HepG2 (cell line): ENCODE measurements around the gene FAM229A. TPM values are rescaled to one million over a fixed set of nuclear protein-coding genes. Genes with fewer than 3 reads are reported as not detected.

ENCODE experiments used
- GATAD2A ChIP-seq: IDR thresholded peaks from 2 replicates; pipeline ENCODE4 v1.6.1; 2016
- HNRNPK ChIP-seq: fragments of 200-400 bp; formaldehyde crosslinking; IDR thresholded peaks from 2 replicates; pipeline ENCODE4 v1.6.1; 2018; ENCODE audit warnings: low read length, low read depth, moderate library complexity, mild to moderate bottlenecking; ENCODE audit not compliant: poor library complexity, severe bottlenecking
- HNRNPUL1 ChIP-seq: fragments of 200-400 bp; formaldehyde crosslinking; IDR thresholded peaks from 2 replicates; pipeline ENCODE4 v1.6.1; 2017; ENCODE audit warnings: low read depth, mild to moderate bottlenecking, low read length, moderate library complexity
- IKZF5 ChIP-seq: IDR thresholded peaks from 2 replicates; pipeline ENCODE4 v1.6.1; 2018; ENCODE audit warnings: missing genetic modification reagents, mild to moderate bottlenecking, missing compliant biosample characterization
- POLR2A ChIP-seq, 2 experiments: IDR thresholded peaks; 2 replicates each; pipeline ENCODE4 v1.6.1; 2011; ENCODE audit warnings: low read depth in 2 of 2, low read length in 2 of 2, mild to moderate bottlenecking in 1 of 2, moderate library complexity in 1 of 2; ENCODE audit not compliant: insufficient read depth in 1 of 2
- RFXANK ChIP-seq: IDR thresholded peaks from 2 replicates; pipeline ENCODE4 v1.6.1; 2016
- SOX6 ChIP-seq, 2 experiments: fragments of 450-650 bp in 1 of 2; sonication (generic) in 1 of 2; formaldehyde crosslinking in 1 of 2; IDR thresholded peaks; 2 replicates each; pipeline versions ENCODE4 v1.4.0 to v1.6.1; 2017 to 2020; ENCODE audit warnings: antibody characterized with exemption in 1 of 2, mild to moderate bottlenecking in 1 of 2, missing genetic modification reagents in 1 of 2
- ZNF350 ChIP-seq: sonication (generic); formaldehyde crosslinking; IDR thresholded peaks from 2 replicates; pipeline ENCODE4 v1.4.0; 2020; ENCODE audit warnings: mild to moderate bottlenecking, low read depth, missing genetic modification reagents, borderline replicate concordance
- ZNF747 ChIP-seq: sonication (generic); formaldehyde crosslinking; IDR thresholded peaks from 2 replicates; pipeline ENCODE4 v1.8.1; 2023; ENCODE audit warnings: missing genetic modification reagents, mild to moderate bottlenecking, borderline replicate concordance
- ZNF788 ChIP-seq: sonication (generic); formaldehyde crosslinking; IDR thresholded peaks from 2 replicates; pipeline ENCODE4 v1.5.0; 2020; ENCODE audit warnings: mild to moderate bottlenecking, missing genetic modification reagents, borderline replicate concordance
- polyA plus RNA-seq, 8 experiments: library from polyadenylated mRNA; depleted of rRNA in 3 of 8; stranded (reverse) in 7 of 8; unstranded in 1 of 8; fragments of >200 nt; fragmentation: Illumina TruSeq in 4 of 8; extraction: Trizol in 4 of 8; gene quantifications; 2 replicates each; pipeline versions ENCODE4 v1.2.1 to v1.2.3, GENCODE V29; 2011 to 2016; ENCODE audit warnings: low read depth in 4 of 8, missing spikeins in 1 of 8, mixed read lengths in 1 of 8; ENCODE audit not compliant: insufficient read depth in 1 of 8
- total RNA-seq, 5 experiments: library from RNA; depleted of rRNA; stranded (reverse); fragments of >200 nt; fragmentation: Illumina TruSeq; extraction: Trizol; gene quantifications; 2 replicates each; pipeline ENCODE4 v1.2.3, GENCODE V29; 2016; ENCODE audit warnings: low read depth in 1 of 5
- TF ChIP-seq, protein P1 (sequence below): sonication (generic); formaldehyde crosslinking; IDR thresholded peaks from 2 replicates; pipeline ENCODE4 v1.9.0; 2022; ENCODE audit warnings: missing genetic modification reagents, mild to moderate bottlenecking, borderline replicate concordance
- TF ChIP-seq, protein P2 (sequence below): sonication (generic); formaldehyde crosslinking; IDR thresholded peaks from 2 replicates; pipeline ENCODE4 v1.5.0; 2020; ENCODE audit warnings: mild to moderate bottlenecking, missing genetic modification reagents
- TF ChIP-seq, protein P3 (sequence below): sonication (generic); formaldehyde crosslinking; IDR thresholded peaks from 2 replicates; pipeline ENCODE4 v1.4.0; 2020; ENCODE audit warnings: missing genetic modification reagents
- TF ChIP-seq, protein P4 (sequence below): sonication (generic); formaldehyde crosslinking; IDR thresholded peaks from 2 replicates; pipeline ENCODE4 v1.9.0; 2021; ENCODE audit warnings: mild to moderate bottlenecking, missing genetic modification reagents

The FAM229A gene
- total and polyA plus RNA-seq, 2 of the 13 experiments (the other 11 are each of a cell fraction or from before 2014, with no cell fraction given): 3.2 to 17.6 TPM

GRCh38 chr1:32337855-32338636 lies 24.2 kb downstream of the FAM229A start (continued):
- TF ChIP-seq, protein P1, sequence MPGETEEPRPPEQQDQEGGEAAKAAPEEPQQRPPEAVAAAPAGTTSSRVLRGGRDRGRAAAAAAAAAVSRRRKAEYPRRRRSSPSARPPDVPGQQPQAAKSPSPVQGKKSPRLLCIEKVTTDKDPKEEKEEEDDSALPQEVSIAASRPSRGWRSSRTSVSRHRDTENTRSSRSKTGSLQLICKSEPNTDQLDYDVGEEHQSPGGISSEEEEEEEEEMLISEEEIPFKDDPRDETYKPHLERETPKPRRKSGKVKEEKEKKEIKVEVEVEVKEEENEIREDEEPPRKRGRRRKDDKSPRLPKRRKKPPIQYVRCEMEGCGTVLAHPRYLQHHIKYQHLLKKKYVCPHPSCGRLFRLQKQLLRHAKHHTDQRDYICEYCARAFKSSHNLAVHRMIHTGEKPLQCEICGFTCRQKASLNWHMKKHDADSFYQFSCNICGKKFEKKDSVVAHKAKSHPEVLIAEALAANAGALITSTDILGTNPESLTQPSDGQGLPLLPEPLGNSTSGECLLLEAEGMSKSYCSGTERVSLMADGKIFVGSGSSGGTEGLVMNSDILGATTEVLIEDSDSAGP: no peak
- TF ChIP-seq ZNF747 (CRISPR knock-in tag) (0 out of 2 replicates have a peak, but pooled peaks have one; percentile 24), HNRNPUL1 (no peak), RFXANK (no peak), HNRNPK (no peak), GATAD2A (peak; percentile 78), POLR2A (IDR thresholded peaks at IDR 0.05; ENCODE audit: insufficient read depth in 1 of 2, low read depth in 2 of 2, low read length in 2 of 2) (no peak), ZNF350 (no peak), ZNF788 (peak; percentile 73; the same call in 1 of the 2 replicates), SOX6 (IDR thresholded peaks at IDR 0.05) (no peak), SOX6 (CRISPR knock-in tag; IDR thresholded peaks at IDR 0.05) (peak; percentile 80), IKZF5 (CRISPR knock-in tag) (0 out of 2 replicates have a peak, but pooled peaks have one; percentile 11)
- TF ChIP-seq, protein P2, sequence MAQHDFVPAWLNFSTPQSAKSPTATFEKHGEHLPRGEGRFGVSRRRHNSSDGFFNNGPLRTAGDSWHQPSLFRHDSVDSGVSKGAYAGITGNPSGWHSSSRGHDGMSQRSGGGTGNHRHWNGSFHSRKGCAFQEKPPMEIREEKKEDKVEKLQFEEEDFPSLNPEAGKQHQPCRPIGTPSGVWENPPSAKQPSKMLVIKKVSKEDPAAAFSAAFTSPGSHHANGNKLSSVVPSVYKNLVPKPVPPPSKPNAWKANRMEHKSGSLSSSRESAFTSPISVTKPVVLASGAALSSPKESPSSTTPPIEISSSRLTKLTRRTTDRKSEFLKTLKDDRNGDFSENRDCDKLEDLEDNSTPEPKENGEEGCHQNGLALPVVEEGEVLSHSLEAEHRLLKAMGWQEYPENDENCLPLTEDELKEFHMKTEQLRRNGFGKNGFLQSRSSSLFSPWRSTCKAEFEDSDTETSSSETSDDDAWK (CRISPR knock-in tag): no peak
- TF ChIP-seq, protein P3, sequence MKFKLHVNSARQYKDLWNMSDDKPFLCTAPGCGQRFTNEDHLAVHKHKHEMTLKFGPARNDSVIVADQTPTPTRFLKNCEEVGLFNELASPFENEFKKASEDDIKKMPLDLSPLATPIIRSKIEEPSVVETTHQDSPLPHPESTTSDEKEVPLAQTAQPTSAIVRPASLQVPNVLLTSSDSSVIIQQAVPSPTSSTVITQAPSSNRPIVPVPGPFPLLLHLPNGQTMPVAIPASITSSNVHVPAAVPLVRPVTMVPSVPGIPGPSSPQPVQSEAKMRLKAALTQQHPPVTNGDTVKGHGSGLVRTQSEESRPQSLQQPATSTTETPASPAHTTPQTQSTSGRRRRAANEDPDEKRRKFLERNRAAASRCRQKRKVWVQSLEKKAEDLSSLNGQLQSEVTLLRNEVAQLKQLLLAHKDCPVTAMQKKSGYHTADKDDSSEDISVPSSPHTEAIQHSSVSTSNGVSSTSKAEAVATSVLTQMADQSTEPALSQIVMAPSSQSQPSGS (CRISPR knock-in tag): 0 out of 2 replicates have a peak, but pooled peaks have one; percentile 19
- TF ChIP-seq, protein P4, sequence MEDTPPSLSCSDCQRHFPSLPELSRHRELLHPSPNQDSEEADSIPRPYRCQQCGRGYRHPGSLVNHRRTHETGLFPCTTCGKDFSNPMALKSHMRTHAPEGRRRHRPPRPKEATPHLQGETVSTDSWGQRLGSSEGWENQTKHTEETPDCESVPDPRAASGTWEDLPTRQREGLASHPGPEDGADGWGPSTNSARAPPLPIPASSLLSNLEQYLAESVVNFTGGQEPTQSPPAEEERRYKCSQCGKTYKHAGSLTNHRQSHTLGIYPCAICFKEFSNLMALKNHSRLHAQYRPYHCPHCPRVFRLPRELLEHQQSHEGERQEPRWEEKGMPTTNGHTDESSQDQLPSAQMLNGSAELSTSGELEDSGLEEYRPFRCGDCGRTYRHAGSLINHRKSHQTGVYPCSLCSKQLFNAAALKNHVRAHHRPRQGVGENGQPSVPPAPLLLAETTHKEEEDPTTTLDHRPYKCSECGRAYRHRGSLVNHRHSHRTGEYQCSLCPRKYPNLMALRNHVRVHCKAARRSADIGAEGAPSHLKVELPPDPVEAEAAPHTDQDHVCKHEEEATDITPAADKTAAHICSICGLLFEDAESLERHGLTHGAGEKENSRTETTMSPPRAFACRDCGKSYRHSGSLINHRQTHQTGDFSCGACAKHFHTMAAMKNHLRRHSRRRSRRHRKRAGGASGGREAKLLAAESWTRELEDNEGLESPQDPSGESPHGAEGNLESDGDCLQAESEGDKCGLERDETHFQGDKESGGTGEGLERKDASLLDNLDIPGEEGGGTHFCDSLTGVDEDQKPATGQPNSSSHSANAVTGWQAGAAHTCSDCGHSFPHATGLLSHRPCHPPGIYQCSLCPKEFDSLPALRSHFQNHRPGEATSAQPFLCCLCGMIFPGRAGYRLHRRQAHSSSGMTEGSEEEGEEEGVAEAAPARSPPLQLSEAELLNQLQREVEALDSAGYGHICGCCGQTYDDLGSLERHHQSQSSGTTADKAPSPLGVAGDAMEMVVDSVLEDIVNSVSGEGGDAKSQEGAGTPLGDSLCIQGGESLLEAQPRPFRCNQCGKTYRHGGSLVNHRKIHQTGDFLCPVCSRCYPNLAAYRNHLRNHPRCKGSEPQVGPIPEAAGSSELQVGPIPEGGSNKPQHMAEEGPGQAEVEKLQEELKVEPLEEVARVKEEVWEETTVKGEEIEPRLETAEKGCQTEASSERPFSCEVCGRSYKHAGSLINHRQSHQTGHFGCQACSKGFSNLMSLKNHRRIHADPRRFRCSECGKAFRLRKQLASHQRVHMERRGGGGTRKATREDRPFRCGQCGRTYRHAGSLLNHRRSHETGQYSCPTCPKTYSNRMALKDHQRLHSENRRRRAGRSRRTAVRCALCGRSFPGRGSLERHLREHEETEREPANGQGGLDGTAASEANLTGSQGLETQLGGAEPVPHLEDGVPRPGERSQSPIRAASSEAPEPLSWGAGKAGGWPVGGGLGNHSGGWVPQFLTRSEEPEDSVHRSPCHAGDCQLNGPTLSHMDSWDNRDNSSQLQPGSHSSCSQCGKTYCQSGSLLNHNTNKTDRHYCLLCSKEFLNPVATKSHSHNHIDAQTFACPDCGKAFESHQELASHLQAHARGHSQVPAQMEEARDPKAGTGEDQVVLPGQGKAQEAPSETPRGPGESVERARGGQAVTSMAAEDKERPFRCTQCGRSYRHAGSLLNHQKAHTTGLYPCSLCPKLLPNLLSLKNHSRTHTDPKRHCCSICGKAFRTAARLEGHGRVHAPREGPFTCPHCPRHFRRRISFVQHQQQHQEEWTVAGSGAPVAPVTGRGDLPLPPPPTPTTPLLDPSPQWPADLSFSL (CRISPR knock-in tag): peak; percentile 97
